IMR-90 (cell line): ENCODE measurements around the gene SNX30.

Source experiments
- RAD21 ChIP-seq: IDR thresholded peaks from 2 replicates; pipeline ENCODE4 v1.6.1; 2012; ENCODE audit warnings: low read length, improper control_type of control experiment
- TF ChIP-seq, protein P1 (sequence below): fragments of 150-350 bp; IDR thresholded peaks from 2 replicates; pipeline ENCODE4 v1.6.1; 2017; ENCODE audit warnings: mild to moderate bottlenecking, antibody characterized with exemption, low read length, low read depth

DNA sequence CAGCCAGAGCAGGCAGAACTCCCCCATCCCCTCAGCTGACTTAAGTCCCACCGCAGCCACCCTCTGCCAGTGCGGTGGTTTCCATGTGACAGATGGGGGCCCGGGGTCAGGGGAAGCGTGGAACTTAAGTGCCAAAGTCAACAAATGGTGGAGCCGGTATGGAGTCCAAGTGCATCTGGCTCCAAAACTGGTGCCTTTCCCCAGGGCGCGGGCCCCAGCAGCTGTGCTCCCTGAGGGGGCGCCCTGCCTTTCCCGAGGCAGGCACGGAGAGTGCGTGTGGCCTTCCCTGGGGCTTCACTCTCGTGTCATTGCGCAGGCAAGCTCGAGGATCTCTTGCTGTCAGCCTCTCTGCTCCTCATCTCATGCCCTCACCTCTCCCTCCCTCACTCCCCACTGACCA is 106.3 kb downstream of the SNX30 start:
- TF ChIP-seq, protein P1, sequence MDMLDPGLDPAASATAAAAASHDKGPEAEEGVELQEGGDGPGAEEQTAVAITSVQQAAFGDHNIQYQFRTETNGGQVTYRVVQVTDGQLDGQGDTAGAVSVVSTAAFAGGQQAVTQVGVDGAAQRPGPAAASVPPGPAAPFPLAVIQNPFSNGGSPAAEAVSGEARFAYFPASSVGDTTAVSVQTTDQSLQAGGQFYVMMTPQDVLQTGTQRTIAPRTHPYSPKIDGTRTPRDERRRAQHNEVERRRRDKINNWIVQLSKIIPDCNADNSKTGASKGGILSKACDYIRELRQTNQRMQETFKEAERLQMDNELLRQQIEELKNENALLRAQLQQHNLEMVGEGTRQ, result no peak
- TF ChIP-seq RAD21, result no peak
